GM23338 (cell line): ENCODE data around the gene ASTN1. TPM values are rescaled to one million over a fixed set of nuclear protein-coding genes. Genes with fewer than 3 reads are reported as not detected.

Experiments used
- ATAC-seq: fragments of 200-7000 bp; cut with Tn5 transposase; 3 replicates; pipeline ENCODE4 v1.9.1; 2020
- DNase-seq: peaks from one replicate; pipeline ENCODE4 v3.0.0-alpha.2; 2015; ENCODE audit warnings: low spot score
- H2AFZ ChIP-seq: fragments of 200-600 bp; sonication (generic); 2 replicates; pipeline ENCODE4 v1.8.0; 2016; ENCODE audit warnings: antibody characterized with exemption, mild to moderate bottlenecking, moderate library complexity
- H3F3A ChIP-seq: fragments of 200-600 bp; sonication (generic); replicated peaks from 2 replicates; pipeline ENCODE4 v1.8.0; 2017; ENCODE audit warnings: antibody characterized with exemption, mixed run types, low read depth
- H3K27ac ChIP-seq: fragments of 200-600 bp; sonication (generic); 2 replicates; pipeline ENCODE4 v1.6.1; 2016; ENCODE audit warnings: low read depth
- H3K27me3 ChIP-seq: fragments of 200-600 bp; sonication (generic); 2 replicates; pipeline ENCODE4 v1.8.0; 2016; ENCODE audit warnings: mild to moderate bottlenecking, mixed run types, moderate library complexity; ENCODE audit not compliant: insufficient read depth
- H3K36me3 ChIP-seq: fragments of 200-600 bp; sonication (generic); 2 replicates; pipeline ENCODE4 v1.8.0; 2016; ENCODE audit warnings: mild to moderate bottlenecking; ENCODE audit not compliant: insufficient read depth
- H3K4me1 ChIP-seq: fragments of 200-600 bp; sonication (generic); 2 replicates; pipeline ENCODE4 v1.8.0; 2016; ENCODE audit warnings: mild to moderate bottlenecking, moderate library complexity; ENCODE audit not compliant: insufficient read depth
- H3K4me2 ChIP-seq: fragments of 200-600 bp; sonication (generic); 2 replicates; pipeline ENCODE4 v1.7.1; 2017; ENCODE audit warnings: mixed run types
- H3K4me3 ChIP-seq: fragments of 200-600 bp; sonication (generic); 2 replicates; pipeline ENCODE4 v1.6.1; 2016; ENCODE audit warnings: mixed run types
- H3K79me2 ChIP-seq: fragments of 200-600 bp; sonication (generic); replicated peaks from 2 replicates; pipeline ENCODE4 v1.8.0; 2017; ENCODE audit warnings: mild to moderate bottlenecking; ENCODE audit not compliant: insufficient read depth
- H3K9me2 ChIP-seq: fragments of 200-600 bp; sonication (generic); 2 replicates; pipeline ENCODE4 v1.8.0; 2017; ENCODE audit not compliant: insufficient read depth
- H4K20me1 ChIP-seq: fragments of 200-600 bp; sonication (generic); replicated peaks from 2 replicates; pipeline ENCODE4 v1.8.0; 2017; ENCODE audit warnings: mild to moderate bottlenecking; ENCODE audit not compliant: insufficient read depth
- H3K27ac Mint-ChIP-seq: 2 replicates; pipeline ENCODE4 v1.8.0; 2020; ENCODE audit warnings: inconsistent platforms, mild to moderate bottlenecking, moderate library complexity, mixed read lengths
- H3K27me3 Mint-ChIP-seq: 3 replicates; pipeline ENCODE4 v1.8.0; 2022; ENCODE audit warnings: low read depth, mild to moderate bottlenecking, moderate library complexity, mixed read lengths, inconsistent platforms; ENCODE audit not compliant: insufficient read depth, poor library complexity
- H3K36me3 Mint-ChIP-seq: 3 replicates; pipeline ENCODE4 v1.8.0; 2021; ENCODE audit warnings: low read depth, mild to moderate bottlenecking, inconsistent platforms, moderate library complexity, mixed read lengths
- H3K4me1 Mint-ChIP-seq: 3 replicates; pipeline ENCODE4 v1.8.0; 2020; ENCODE audit warnings: mild to moderate bottlenecking, inconsistent platforms, mixed read lengths
- H3K4me3 Mint-ChIP-seq: 3 replicates; pipeline ENCODE4 v1.8.0; 2021; ENCODE audit warnings: moderate library complexity, mild to moderate bottlenecking, inconsistent platforms, mixed read lengths
- H3K9me3 Mint-ChIP-seq: 3 replicates; pipeline ENCODE4 v1.8.0; 2020; ENCODE audit warnings: moderate library complexity, mild to moderate bottlenecking, inconsistent platforms, mixed read lengths
- CREB1 ChIP-seq: fragments of 250-450 bp; sonication (Bioruptor Pico); IDR thresholded peaks from 2 replicates; pipeline ENCODE4 v1.5.0; 2020; ENCODE audit warnings: low read depth, mild to moderate bottlenecking, moderate library complexity
- CTCF ChIP-seq, 2 experiments: fragments of 200-600 bp in 1 of 2; sonication (generic) in 1 of 2; conservative IDR thresholded peaks; 2 replicates each; pipeline versions ENCODE4 v1.5.1 to v1.6.1; 2016 to 2017; ENCODE audit warnings: antibody characterized with exemption in 2 of 2, low read depth in 2 of 2, mild to moderate bottlenecking in 2 of 2, moderate library complexity in 1 of 2
- ETS1 ChIP-seq: IDR thresholded peaks from 2 replicates; pipeline ENCODE4 v1.6.1; 2016; ENCODE audit warnings: antibody characterized with exemption
- EZH2phosphoT487 ChIP-seq: fragments of 200-600 bp; sonication (generic); IDR thresholded peaks from one replicate; pipeline ENCODE4 v1.8.1; 2018; ENCODE audit warnings: antibody characterized with exemption; ENCODE audit not compliant: unreplicated experiment
- NANOG ChIP-seq: IDR thresholded peaks from 2 replicates; pipeline ENCODE4 v1.6.1; 2016; ENCODE audit warnings: antibody characterized with exemption, borderline replicate concordance
- POLR2AphosphoS5 ChIP-seq: IDR thresholded peaks from 2 replicates; pipeline ENCODE4 v1.6.1; 2016; ENCODE audit warnings: antibody characterized with exemption, low read depth
- REST ChIP-seq: IDR thresholded peaks from one replicate; pipeline ENCODE4 v1.6.1; 2018; ENCODE audit warnings: antibody characterized with exemption; ENCODE audit not compliant: unreplicated experiment
- ZNF331 ChIP-seq: fragments of 250-450 bp; sonication (Bioruptor Pico); IDR thresholded peaks from 2 replicates; pipeline ENCODE4 v1.5.0; 2020; ENCODE audit warnings: low read depth, mild to moderate bottlenecking, moderate library complexity
- ZNF462 ChIP-seq: fragments of 250-450 bp; sonication (Bioruptor Pico); IDR thresholded peaks from 2 replicates; pipeline ENCODE4 v1.5.0; 2020; ENCODE audit warnings: mild to moderate bottlenecking, moderate library complexity
- polyA plus RNA-seq: library from polyadenylated mRNA; unstranded; fragments of >200 nt; fragmentation: Nextera tagmentation; extraction: Ambion mirVana; gene quantifications from 2 replicates; pipeline ENCODE4 v1.2.1, GENCODE V29; 2016
- total RNA-seq: library from RNA; depleted of rRNA; stranded (reverse); fragments of >200 nt; shearing (Covaris generic); gene quantifications from 2 replicates; pipeline ENCODE4 v1.2.3, GENCODE V29; 2014

The ASTN1 gene
- total and polyA plus RNA-seq, 2 experiments from 2014 or later, result 2.0 to 5.2 TPM

- peak in 1 of 2 experiments; percentile 25; a peak in 1 of 4 replicates for TF ChIP-seq CTCF (conservative IDR thresholded peaks at IDR 0.05; ENCODE audit: low read depth in 2 of 2)
- no peak for TF ChIP-seq REST
Observed at GRCh38 chr1:176820391-176821031, 344.0 kb downstream of the ASTN1 start (continued).

GRCh38 chr1:176816232-176816631 lies 348.3 kb downstream of the ASTN1 start:
- Histone ChIP-seq H3K4me1 (peaks cover 32% of the 10 kb centered on the region), H4K20me1 (no peaks in the 10 kb centered on the region), H3K9me2 (no peaks in the 10 kb centered on the region), H3K36me3 (no peaks in the 10 kb centered on the region), H2AFZ (no peak overlapping the region), H3F3A (no peaks in the 10 kb centered on the region), H3K4me3 (no peak overlapping the region), H3K79me2 (no peaks in the 10 kb centered on the region), H3K27me3 (no peaks in the 10 kb centered on the region), H3K4me2 (no peak overlapping the region), H3K27ac (no peak overlapping the region)
- no peak overlapping the region for H3K27ac Mint-ChIP-seq
- H3K4me3 Mint-ChIP-seq, result no peak overlapping the region
- ATAC-seq (no peak), DNase-seq (peak; percentile 30)
- peaks cover 4% of the 10 kb centered on the region; the same call in 1 of the 3 replicates for H3K9me3 Mint-ChIP-seq
- no peaks in the 10 kb centered on the region for H3K27me3 Mint-ChIP-seq
- peaks cover 28% of the 10 kb centered on the region for H3K4me1 Mint-ChIP-seq
- H3K36me3 Mint-ChIP-seq, result peaks cover 3% of the 10 kb centered on the region; the same call in 1 of the 3 replicates
- TF ChIP-seq CTCF (conservative IDR thresholded peaks at IDR 0.05; ENCODE audit: low read depth in 2 of 2), result no peak
- no peak for TF ChIP-seq CREB1 (CRISPR knock-in tag)
- TF ChIP-seq POLR2AphosphoS5, result no peak
- no peak for TF ChIP-seq NANOG
- no peak for TF ChIP-seq ZNF462 (CRISPR knock-in tag)
- no peak for TF ChIP-seq EZH2phosphoT487
- TF ChIP-seq ETS1, result no peak
- TF ChIP-seq ZNF331 (CRISPR knock-in tag), result no peak
